ENCODE data around the gene BIN1. TPM values are rescaled to one million over a fixed set of nuclear protein-coding genes. Genes with fewer than 3 reads are reported as not detected.

The BIN1 gene
- total and polyA plus RNA-seq, 2 of the 4 experiments (the other 2 are of a cell fraction): 18.1 to 25.7 TPM

DNA sequence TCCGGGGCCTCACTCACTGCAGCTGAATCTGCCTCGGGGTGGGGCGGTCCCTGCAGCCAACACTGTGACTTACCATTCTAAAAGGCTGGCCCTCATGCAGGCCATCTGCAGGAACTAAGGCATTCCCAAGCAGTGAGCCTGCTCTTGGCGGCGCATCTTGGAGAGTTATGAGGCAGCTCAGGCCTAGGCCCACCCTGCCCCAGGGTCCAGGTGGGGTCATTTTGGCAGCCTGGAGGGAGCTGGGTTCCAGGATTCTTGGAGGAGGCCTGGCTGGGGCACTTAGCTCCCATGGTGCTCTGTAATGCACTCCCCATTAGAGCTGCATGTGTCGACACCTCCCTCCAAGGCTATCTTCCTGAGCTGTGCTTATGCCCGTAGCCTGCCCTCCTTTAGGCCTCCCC is 14.8 kb upstream of the BIN1 start:
- Histone ChIP-seq H3K36me3 (ENCODE audit: control insufficient read depth, insufficient read depth, low read length) (no peaks in the 10 kb centered on the region), H3K18ac (ENCODE audit: low read depth, low read length) (no peak overlapping the region), H3K9ac (ENCODE audit: low read depth, low read length) (no peak overlapping the region), H2BK20ac (ENCODE audit: low read depth, low read length) (no peak overlapping the region), H3K9me1 (ENCODE audit: insufficient read depth, low read length) (no peaks in the 10 kb centered on the region), H2BK15ac (ENCODE audit: low read depth, low read length) (no peak overlapping the region), H2AK9ac (replicated peaks; ENCODE audit: low read depth, low read length, poor library complexity) (no peak overlapping the region), H3K27ac (ENCODE audit: insufficient read depth, low read length) (no peak overlapping the region), H3K4me1 (ENCODE audit: control insufficient read depth, insufficient read depth, low read length) (no peaks in the 10 kb centered on the region), H3K27me3 (ENCODE audit: control insufficient read depth, insufficient read depth, low read length) (peaks cover 8% of the 10 kb centered on the region), H2AFZ (replicated peaks; ENCODE audit: low read length, poor library complexity) (no peak overlapping the region), H3K23ac (ENCODE audit: low read depth, low read length) (no peak overlapping the region), H3K4me3 (ENCODE audit: insufficient read depth, low read depth, low read length) (no peak overlapping the region), H2BK120ac (ENCODE audit: low read depth, low read length) (no peak overlapping the region), H3K4ac (ENCODE audit: low read depth, low read length) (no peak overlapping the region), H3K4me2 (ENCODE audit: low read depth, low read length) (no peak overlapping the region), H2BK5ac (ENCODE audit: low read depth, low read length, poor library complexity, severe bottlenecking) (no peak overlapping the region), H2AK5ac (ENCODE audit: low read depth, low read length) (no peak overlapping the region), H4K20me1 (ENCODE audit: insufficient read depth, low read length) (no peaks in the 10 kb centered on the region), H4K91ac (ENCODE audit: insufficient read depth, low read depth, low read length) (no peak overlapping the region), H3K56ac (ENCODE audit: extremely low read depth, insufficient read depth, low read length) (no peak overlapping the region), H3K9me3 (ENCODE audit: control insufficient read depth, insufficient read depth, low read length) (no peaks in the 10 kb centered on the region), H3K79me1 (ENCODE audit: low read depth in 1 of 2, low read length in 2 of 2) (no peaks in the 10 kb centered on the region), H4K8ac (ENCODE audit: low read depth in 2 of 2, low read length in 2 of 2) (no peak overlapping the region), H3K14ac (replicated peaks; ENCODE audit: low read depth, low read length) (no peak overlapping the region), H4K5ac (ENCODE audit: low read depth, low read length) (no peak overlapping the region)
- POLR2A ChIA-PET (ENCODE audit: unreplicated experiment): no interaction called here
- dilution Hi-C loops (cut with HindIII; ENCODE audit: low sequenced_read_pairs, unreplicated experiment): no loop called here
- in situ Hi-C loops (cut with MboI; ENCODE audit: low sequenced_read_pairs): no loop called here
- no TSS peak for BruUV-seq (replicated peaks)
- intact Hi-C loops (cut with micrococcal nuclease): no loop called here
- ATAC-seq (ENCODE audit: low read depth): peak; percentile 64
- no peak for DNase-seq
- CTCF ChIA-PET: no interaction called here
- 56% methylated on average over 3 of the region's 7 CpGs; no CpG with 5 or more reads in 1 of the 2 experiments for WGBS, 2 experiments (ENCODE audit: extremely low coverage in 2 of 2, insufficient read length in 1 of 2)
- TF ChIP-seq MAFK (IDR thresholded peaks at IDR 0.05; ENCODE audit: low read depth, low read length): no peak
- TF ChIP-seq RFX5 (IDR thresholded peaks at IDR 0.05; ENCODE audit: low read depth, low read length): no peak
- TF ChIP-seq, protein P1, sequence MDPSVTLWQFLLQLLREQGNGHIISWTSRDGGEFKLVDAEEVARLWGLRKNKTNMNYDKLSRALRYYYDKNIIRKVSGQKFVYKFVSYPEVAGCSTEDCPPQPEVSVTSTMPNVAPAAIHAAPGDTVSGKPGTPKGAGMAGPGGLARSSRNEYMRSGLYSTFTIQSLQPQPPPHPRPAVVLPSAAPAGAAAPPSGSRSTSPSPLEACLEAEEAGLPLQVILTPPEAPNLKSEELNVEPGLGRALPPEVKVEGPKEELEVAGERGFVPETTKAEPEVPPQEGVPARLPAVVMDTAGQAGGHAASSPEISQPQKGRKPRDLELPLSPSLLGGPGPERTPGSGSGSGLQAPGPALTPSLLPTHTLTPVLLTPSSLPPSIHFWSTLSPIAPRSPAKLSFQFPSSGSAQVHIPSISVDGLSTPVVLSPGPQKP (IDR thresholded peaks at IDR 0.05; ENCODE audit: borderline replicate concordance, low read depth, low read length): no peak

All from IMR-90 (cell line).